H1 (cell line): ENCODE measurements around the gene PLCB2. TPM values are rescaled to one million over a fixed set of nuclear protein-coding genes. Genes with fewer than 3 reads are reported as not detected.

ENCODE experiments used
- ASH2L ChIP-seq: fragments of 200-600, 300-600 bp; sonication (generic); IDR thresholded peaks from one replicate; pipeline ENCODE4 v1.7.1; 2017; ENCODE audit warnings: low read length
- BACH1 ChIP-seq: IDR thresholded peaks from 2 replicates; pipeline ENCODE4 v1.6.1; 2012; ENCODE audit warnings: low read length, improper control_type of control experiment
- CTCF ChIP-seq, 3 experiments: IDR thresholded peaks; 1 replicate in 2 of 3; 2 replicates in 1 of 3; pipeline versions ENCODE4 v1.5.1 to v1.6.1; 2011; ENCODE audit warnings: low read length in 3 of 3, mild to moderate bottlenecking in 3 of 3, inconsistent platforms in 2 of 3, low read depth in 1 of 3, moderate library complexity in 1 of 3; ENCODE audit not compliant: insufficient read depth in 1 of 3; ENCODE audit errors: control extremely low read depth in 1 of 3
- E2F6 ChIP-seq: IDR thresholded peaks from 2 replicates; pipeline ENCODE4 v1.6.1; 2012; ENCODE audit warnings: inconsistent platforms
- EGR1 ChIP-seq: IDR thresholded peaks from 2 replicates; pipeline ENCODE4 v1.6.1; 2011; ENCODE audit warnings: low read depth, low read length, borderline replicate concordance
- KDM1A ChIP-seq: fragments of 200-600, 300-600 bp; sonication (generic); IDR thresholded peaks from 2 replicates; pipeline ENCODE4 v1.7.1; 2016; ENCODE audit warnings: mild to moderate bottlenecking, low read length, borderline replicate concordance
- KDM4A ChIP-seq: IDR thresholded peaks from one replicate; pipeline ENCODE4 v1.7.1; 2012; ENCODE audit warnings: low read depth, mild to moderate bottlenecking, moderate library complexity, low read length, inconsistent platforms; ENCODE audit not compliant: severe bottlenecking
- NANOG ChIP-seq: IDR thresholded peaks from 2 replicates; pipeline ENCODE4 v1.6.1; 2011; ENCODE audit warnings: low read length, low read depth, mild to moderate bottlenecking, inconsistent platforms; ENCODE audit not compliant: insufficient read depth, poor library complexity, severe bottlenecking
- SUZ12 ChIP-seq: fragments of 200-600 bp; sonication (generic); IDR thresholded peaks from 2 replicates; pipeline ENCODE4 v1.6.1; 2012; ENCODE audit warnings: mild to moderate bottlenecking, inconsistent platforms, low read length, moderate library complexity, mixed read lengths
- TAF7 ChIP-seq: optimal IDR thresholded peaks from 2 replicates; pipeline ENCODE3; 2011; ENCODE audit warnings: low read depth, mild to moderate bottlenecking, inconsistent platforms, low read length, moderate library complexity, borderline replicate concordance
- TEAD4 ChIP-seq: IDR thresholded peaks from 2 replicates; pipeline ENCODE4 v1.6.1; 2012; ENCODE audit warnings: low read depth, low read length, inconsistent platforms, mixed read lengths
- YY1 ChIP-seq: IDR thresholded peaks from 2 replicates; pipeline ENCODE4 v1.6.1; 2011; ENCODE audit warnings: low read depth, mild to moderate bottlenecking, low read length
- polyA plus RNA-seq, 7 experiments: library from polyadenylated mRNA; depleted of rRNA in 3 of 7; stranded (reverse) in 5 of 7; unstranded in 2 of 7; fragments of >200 nt in 5 of 7; fragments of 200-250 nt in 2 of 7; gene quantifications; 1 replicate in 5 of 7; 2 replicates in 1 of 7; 4 replicates in 1 of 7; pipeline versions ENCODE4 v1.2.1 to v1.2.3, GENCODE V29; 2011 to 2013; ENCODE audit warnings: missing spikeins in 2 of 7, mixed read lengths in 2 of 7
- total RNA-seq: library from RNA; stranded (reverse); fragmentation: NEBNext Ultra II Directional; extraction: Animal tissue kit (Norgen Biotek cat#: 25700); gene quantifications from 2 replicates; pipeline ENCODE4 v1.2.1, GENCODE V29; 2021

The PLCB2 gene
- total and polyA plus RNA-seq, 2 of the 8 experiments (the other 6 are each of a cell fraction or from before 2014, with no cell fraction given), result 7.2 to 8.4 TPM

DNA sequence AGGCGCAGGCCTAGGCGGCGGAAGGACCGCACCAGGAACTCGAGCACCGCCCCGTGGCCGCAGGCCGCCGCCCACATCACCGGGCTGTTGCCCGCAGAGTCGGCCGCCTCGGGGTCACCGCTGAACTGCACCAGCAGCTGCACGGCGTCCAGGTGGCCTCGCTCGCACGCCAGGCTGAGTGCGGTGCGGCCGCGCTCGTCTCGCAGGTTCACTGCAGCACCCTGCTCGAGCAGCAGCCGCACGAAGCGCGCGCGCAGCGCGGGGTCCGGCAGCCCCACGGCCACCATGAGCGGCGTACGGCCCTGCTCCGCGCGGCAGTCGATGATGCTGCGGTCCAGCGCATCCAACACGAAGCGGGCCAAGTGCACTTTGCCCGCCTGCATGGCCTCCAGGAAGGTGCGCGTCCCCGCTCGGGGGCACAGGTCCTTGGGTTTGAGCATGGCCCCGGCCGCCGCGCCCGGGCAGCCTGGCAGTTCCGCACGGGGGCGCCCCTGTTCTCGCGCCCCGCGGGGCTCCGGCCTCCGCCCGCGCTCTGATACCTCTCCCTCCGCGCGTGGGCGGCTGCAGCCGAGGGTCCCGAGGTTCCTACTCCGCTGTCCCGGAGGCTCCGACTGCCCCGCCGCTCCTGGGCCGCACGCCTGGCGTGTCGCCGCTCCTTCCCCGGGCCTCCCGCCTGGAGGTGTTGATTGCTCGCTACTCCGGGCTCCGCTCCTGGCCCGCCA, 25.4 kb downstream of the PLCB2 start (continued):
- TF ChIP-seq EGR1, result peak; percentile 24; the same call in 1 of the 2 replicates
- TF ChIP-seq NANOG, result no peak
- peak; percentile 85; the same call in 1 of the 2 replicates for TF ChIP-seq SUZ12
- peak; percentile 45 for TF ChIP-seq ASH2L
- TF ChIP-seq YY1, result 0 out of 2 replicates have a peak, but pooled peaks have one; percentile 4
- peak; percentile 12; the same call in 1 of the 2 replicates for TF ChIP-seq BACH1
- TF ChIP-seq KDM1A, result no peak
- TF ChIP-seq KDM4A, result peak; percentile 89
- TF ChIP-seq TEAD4, result 0 out of 2 replicates have a peak, but pooled peaks have one; percentile 7
- TF ChIP-seq CTCF (IDR thresholded peaks at IDR 0.05; ENCODE audit: control extremely low read depth in 1 of 3, insufficient read depth in 1 of 3, low read depth in 1 of 3, low read length in 3 of 3), result peak in 2 of 3 experiments; percentile 38 to 60; a peak in 3 of 4 replicates
- TF ChIP-seq E2F6, result peak; percentile 49
- TF ChIP-seq TAF7, result no peak
- TF ChIP-seq, all 59 proteins: peak for 14
